ENCODE data around the gene NBPF1.
"Not testable (repeated sequence)": the region's sequence is repeated elsewhere in the genome, so short reads cannot be mapped to it uniquely, and the experiment has no call there.

NBPF1 gene

GRCh38 chr1:16623337-16623736 is 10.0 kb upstream of the NBPF1 start:
- H3K36me3 Mint-ChIP-seq (ENCODE audit: insufficient read depth): peaks cover 12% of the 10 kb centered on the region
- DNase-seq (ENCODE audit: low spot score in 2 of 2); H3K4me1 Mint-ChIP-seq; H3K9me3 Mint-ChIP-seq; H3K27me3 Mint-ChIP-seq; H3K4me3 Mint-ChIP-seq; H3K27ac Mint-ChIP-seq (ENCODE audit: low read depth); ATAC-seq (replicated peaks; ENCODE audit: extremely low read depth, poor library complexity, severe bottlenecking): not testable (repeated sequence)

DNA sequence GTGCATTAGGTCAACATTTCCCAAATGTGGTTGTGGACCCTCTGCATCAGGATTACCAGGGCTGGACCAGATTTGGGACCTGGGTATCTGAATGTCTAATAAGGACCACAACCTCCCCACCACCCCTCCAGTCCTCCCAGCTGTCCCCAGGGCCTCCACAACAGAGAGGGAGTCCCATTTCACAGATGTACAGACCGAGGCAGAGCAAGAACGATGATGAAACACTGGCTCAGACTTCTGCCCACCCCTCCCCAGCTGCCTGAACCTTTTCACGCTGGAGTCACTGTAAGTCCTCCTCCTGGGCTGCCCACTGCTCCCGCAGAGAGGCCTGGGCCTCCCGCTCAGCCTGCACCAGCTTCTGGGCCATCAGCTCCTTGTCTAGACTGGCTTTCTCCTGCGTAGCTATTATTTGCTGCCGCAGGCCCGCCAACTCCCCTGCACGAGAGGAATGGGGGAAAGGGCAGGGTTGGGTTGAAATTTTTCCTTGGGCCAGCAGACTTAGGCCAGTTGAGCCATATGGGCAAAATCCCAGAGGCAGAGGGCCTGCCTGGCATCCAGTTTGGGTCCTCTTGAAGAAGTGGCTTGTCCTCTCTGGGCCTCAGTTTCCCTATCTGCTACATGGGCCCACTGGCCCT is 8.4 kb upstream of the NBPF1 start:
- H3K27ac Mint-ChIP-seq (ENCODE audit: low read depth); H3K36me3 Mint-ChIP-seq (ENCODE audit: insufficient read depth); H3K4me1 Mint-ChIP-seq; H3K4me3 Mint-ChIP-seq; DNase-seq (ENCODE audit: low spot score in 2 of 2); H3K27me3 Mint-ChIP-seq; ATAC-seq (replicated peaks; ENCODE audit: extremely low read depth, poor library complexity, severe bottlenecking); H3K9me3 Mint-ChIP-seq: not testable (repeated sequence)

DNA sequence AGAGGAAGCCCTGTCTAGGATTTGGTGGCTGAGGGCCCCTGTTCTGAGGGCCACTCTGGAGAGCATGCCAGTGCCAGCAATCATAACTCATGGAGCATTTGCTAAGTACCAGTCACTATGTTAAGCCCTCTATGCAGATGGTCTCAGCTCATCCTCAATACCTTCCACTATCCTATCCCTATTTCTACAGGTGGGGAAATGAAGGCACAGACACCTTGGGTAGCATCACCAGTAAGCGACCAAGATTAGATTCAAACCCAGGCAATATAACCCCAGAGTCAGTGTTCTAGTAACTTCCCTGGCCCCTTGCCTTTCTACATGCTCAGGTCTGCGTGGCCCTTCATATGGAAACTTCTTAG is 7.9 kb upstream of the NBPF1 start:
- Mint-ChIP-seq H3K4me3 (no peak overlapping the region), H3K9me3 (no peaks in the 10 kb centered on the region), H3K27me3 (no peaks in the 10 kb centered on the region), H3K36me3 (ENCODE audit: insufficient read depth) (peaks cover 5% of the 10 kb centered on the region), H3K27ac (ENCODE audit: low read depth) (no peak overlapping the region), H3K4me1 (peaks cover 6% of the 10 kb centered on the region)
- ATAC-seq (replicated peaks; ENCODE audit: extremely low read depth, poor library complexity, severe bottlenecking) (no peak), DNase-seq (ENCODE audit: low spot score in 2 of 2) (no peak)

- H3K9me3 Mint-ChIP-seq; H3K4me3 Mint-ChIP-seq; H3K36me3 Mint-ChIP-seq (ENCODE audit: insufficient read depth); ATAC-seq (replicated peaks; ENCODE audit: extremely low read depth, poor library complexity, severe bottlenecking); H3K27ac Mint-ChIP-seq (ENCODE audit: low read depth); H3K4me1 Mint-ChIP-seq; H3K27me3 Mint-ChIP-seq: not testable (repeated sequence)
- peak in 1 of 2 donors; percentile 32 for DNase-seq (ENCODE audit: low spot score in 2 of 2)
These were observed 6.6 kb upstream of the NBPF1 start for GRCh38 chr1:16619803-16620501.

DNA sequence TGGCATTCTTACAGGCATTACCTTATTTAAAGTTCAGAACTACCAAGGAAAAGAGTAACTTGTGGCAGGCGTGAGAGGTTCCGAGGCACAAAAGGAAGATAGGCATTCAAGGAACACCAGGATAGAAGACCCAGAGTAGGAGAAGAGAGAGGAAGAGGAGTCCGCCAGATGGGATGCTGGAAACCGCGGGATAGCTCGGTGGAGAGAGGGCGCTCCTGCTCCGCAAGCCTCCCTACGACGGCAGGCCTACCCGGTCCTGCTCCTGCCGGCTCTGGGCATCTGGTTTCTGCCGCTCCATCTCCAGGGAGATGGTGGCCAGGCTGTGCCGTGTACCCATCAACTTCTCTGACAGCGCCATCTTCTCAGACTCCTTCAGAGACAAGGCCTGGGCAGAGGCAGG is 5.4 kb upstream of the NBPF1 start:
- no peak overlapping the region for H3K4me3 Mint-ChIP-seq
- H3K27ac Mint-ChIP-seq (ENCODE audit: low read depth): no peak overlapping the region
- no peaks in the 10 kb centered on the region for H3K36me3 Mint-ChIP-seq (ENCODE audit: insufficient read depth)
- no peaks in the 10 kb centered on the region for H3K4me1 Mint-ChIP-seq
- DNase-seq (ENCODE audit: low spot score in 2 of 2) (peak in 1 of 2 donors; percentile 22), ATAC-seq (replicated peaks; ENCODE audit: extremely low read depth, poor library complexity, severe bottlenecking) (no peak)
- no peaks in the 10 kb centered on the region for H3K9me3 Mint-ChIP-seq
- no peaks in the 10 kb centered on the region for H3K27me3 Mint-ChIP-seq

DNA sequence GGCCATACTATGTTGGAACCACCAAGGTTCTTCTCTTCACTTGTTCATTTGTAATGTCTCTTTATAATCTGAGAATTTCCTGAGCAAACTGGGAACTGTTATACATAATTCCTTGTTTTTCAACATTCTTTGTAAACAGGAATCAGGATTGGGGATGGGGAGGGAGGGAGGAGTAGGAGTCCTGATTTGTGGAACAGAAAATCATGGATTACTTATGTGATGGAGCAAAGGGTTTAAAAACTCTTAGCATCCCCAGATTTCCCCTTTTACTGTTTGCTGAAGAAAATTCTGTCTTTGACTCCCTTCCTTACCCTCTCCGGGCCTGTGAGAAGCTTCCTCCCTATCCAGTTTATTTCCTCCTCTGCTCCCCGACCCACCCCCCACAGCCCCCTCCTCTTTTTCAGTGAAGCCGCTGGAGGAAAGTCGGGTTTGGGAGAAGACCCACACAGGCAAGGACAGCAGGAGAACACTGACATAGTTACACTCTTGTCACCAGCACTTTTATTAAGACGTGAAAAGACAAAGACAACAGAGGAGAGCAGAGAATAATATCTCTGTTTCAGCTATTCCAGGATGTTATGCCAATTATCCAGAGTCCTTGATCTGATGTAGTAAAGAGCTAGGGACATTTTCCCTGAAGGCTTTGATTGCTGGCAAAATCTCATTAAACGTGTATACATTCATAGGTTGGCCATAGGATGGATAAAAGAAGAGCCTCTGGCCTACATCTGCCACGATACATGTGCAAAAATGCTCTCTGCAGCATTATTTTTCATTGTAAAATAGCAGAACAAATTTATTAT is 4.6 kb upstream of the NBPF1 start:
- no peak for DNase-seq (ENCODE audit: low spot score in 2 of 2)
- no peaks in the 10 kb centered on the region for H3K27me3 Mint-ChIP-seq
- H3K9me3 Mint-ChIP-seq: no peaks in the 10 kb centered on the region
- H3K4me1 Mint-ChIP-seq: no peaks in the 10 kb centered on the region
- no peak overlapping the region for H3K4me3 Mint-ChIP-seq
- no peak for ATAC-seq (replicated peaks; ENCODE audit: extremely low read depth, poor library complexity, severe bottlenecking)
- no peaks in the 10 kb centered on the region for H3K36me3 Mint-ChIP-seq (ENCODE audit: insufficient read depth)
- H3K27ac Mint-ChIP-seq (ENCODE audit: low read depth): no peak overlapping the region

- no peaks in the 10 kb centered on the region for H3K36me3 Mint-ChIP-seq (ENCODE audit: insufficient read depth)
- no peaks in the 10 kb centered on the region for H3K27me3 Mint-ChIP-seq
- no peaks in the 10 kb centered on the region for H3K9me3 Mint-ChIP-seq
- H3K4me3 Mint-ChIP-seq: no peak overlapping the region
- no peaks in the 10 kb centered on the region for H3K4me1 Mint-ChIP-seq
- DNase-seq (ENCODE audit: low spot score in 2 of 2) (no peak), ATAC-seq (replicated peaks; ENCODE audit: extremely low read depth, poor library complexity, severe bottlenecking) (no peak)
- H3K27ac Mint-ChIP-seq (ENCODE audit: low read depth): no peak overlapping the region
These were observed 3.8 kb upstream of the NBPF1 start for GRCh38 chr1:16617114-16617631.

- H3K9me3 Mint-ChIP-seq: no peaks in the 10 kb centered on the region
- H3K27ac Mint-ChIP-seq (ENCODE audit: low read depth): no peak overlapping the region
- DNase-seq (ENCODE audit: low spot score in 2 of 2) (no peak), ATAC-seq (replicated peaks; ENCODE audit: extremely low read depth, poor library complexity, severe bottlenecking) (no peak)
- H3K36me3 Mint-ChIP-seq (ENCODE audit: insufficient read depth): no peaks in the 10 kb centered on the region
- no peaks in the 10 kb centered on the region for H3K27me3 Mint-ChIP-seq
- H3K4me1 Mint-ChIP-seq: no peaks in the 10 kb centered on the region
- H3K4me3 Mint-ChIP-seq: no peak overlapping the region
These were observed 2.2 kb upstream of the NBPF1 start for GRCh38 chr1:16615253-16616252.

DNA sequence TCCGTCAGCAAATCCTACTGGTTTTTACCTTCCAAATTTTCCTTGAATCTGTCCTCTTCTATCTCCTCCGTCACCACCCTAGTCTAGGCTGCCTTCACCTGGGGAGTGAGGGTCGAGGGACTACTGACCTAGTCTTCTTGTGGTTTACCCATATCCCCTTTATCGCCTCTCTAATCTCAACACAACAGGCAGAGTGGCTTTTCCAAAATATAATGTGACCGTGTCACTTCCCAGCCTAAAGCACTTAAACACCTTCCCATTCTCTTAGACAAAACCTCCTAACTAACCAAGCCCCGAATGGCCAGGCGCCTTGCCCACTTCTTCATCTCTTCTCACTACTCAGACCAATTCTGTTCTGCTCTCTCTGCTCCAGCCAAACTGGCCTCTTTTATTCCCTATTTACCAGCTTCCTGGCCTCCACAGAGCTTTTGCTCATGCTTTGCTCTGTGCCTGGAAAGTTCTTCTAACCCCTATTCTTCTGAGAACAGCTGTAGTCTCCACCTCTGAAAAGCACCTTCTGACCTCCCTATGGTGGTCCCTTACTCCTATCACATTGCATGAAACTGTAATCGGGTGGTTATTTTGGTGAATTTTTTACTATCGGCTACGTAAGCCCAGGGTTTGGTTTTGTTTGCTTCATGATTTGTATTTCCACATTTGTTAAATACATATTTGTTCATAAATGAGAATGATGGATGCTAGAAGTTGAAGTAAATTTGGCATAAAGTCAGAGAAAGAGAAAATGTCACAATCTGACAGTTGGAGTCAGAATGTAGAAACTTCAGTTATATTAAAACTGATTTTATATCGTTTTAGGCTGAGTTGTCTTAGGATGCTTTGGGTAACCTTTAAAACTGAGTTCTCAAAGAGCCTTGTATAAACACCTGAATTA is 1.2 kb upstream of the NBPF1 start:
- ATAC-seq (replicated peaks; ENCODE audit: extremely low read depth, poor library complexity, severe bottlenecking) (no peak), DNase-seq (ENCODE audit: low spot score in 2 of 2) (no peak)
- no peaks in the 10 kb centered on the region for H3K4me1 Mint-ChIP-seq
- no peak overlapping the region for H3K4me3 Mint-ChIP-seq
- no peaks in the 10 kb centered on the region for H3K27me3 Mint-ChIP-seq
- H3K9me3 Mint-ChIP-seq: no peaks in the 10 kb centered on the region
- H3K36me3 Mint-ChIP-seq (ENCODE audit: insufficient read depth): no peaks in the 10 kb centered on the region
- H3K27ac Mint-ChIP-seq (ENCODE audit: low read depth): no peak overlapping the region

DNA sequence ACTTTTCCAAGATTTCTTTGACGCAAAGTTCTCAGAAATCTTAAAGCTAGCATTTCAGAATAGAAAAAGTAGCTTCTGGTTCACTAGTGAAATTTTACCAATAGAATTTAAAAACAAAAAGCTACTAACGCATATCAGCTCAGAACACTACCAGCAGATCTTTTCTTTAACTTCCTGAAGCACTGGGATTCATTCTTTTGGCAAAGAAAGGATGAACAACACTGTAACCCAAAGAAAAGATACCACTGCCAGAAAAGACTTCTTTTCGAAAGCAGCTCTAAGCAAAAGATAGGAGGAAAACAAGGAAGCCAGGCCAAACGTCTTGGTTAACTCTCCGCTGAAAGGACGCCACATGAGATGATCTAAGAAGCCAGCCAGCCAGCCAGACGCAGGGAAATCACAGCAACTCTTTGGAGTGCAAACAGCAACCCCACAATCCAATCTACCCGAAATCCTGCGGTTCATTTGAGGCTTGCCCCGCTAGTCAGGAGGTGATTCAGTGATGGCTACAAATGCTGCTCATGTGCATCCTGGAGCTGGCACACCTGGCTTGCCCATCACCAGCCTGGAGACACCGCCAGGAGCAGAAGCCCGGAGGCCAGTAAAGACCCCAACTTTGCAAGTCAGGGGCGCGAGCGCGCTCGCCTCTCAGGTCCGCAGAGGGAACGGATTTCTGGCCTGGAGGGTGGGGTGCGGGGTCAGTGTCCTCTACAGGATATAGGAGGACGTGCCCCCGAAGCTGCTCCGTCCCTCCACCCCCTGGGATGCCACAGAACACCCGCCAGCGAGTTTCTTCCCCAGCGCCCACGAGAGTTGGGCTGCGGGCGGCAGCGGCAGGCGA is 812 bp downstream of the NBPF1 start:
- Mint-ChIP-seq H3K36me3 (ENCODE audit: insufficient read depth) (no peaks in the 10 kb centered on the region), H3K27me3 (no peaks in the 10 kb centered on the region), H3K27ac (ENCODE audit: low read depth) (no peak overlapping the region), H3K4me3 (no peak overlapping the region), H3K9me3 (no peaks in the 10 kb centered on the region), H3K4me1 (no peaks in the 10 kb centered on the region)
- DNase-seq (ENCODE audit: low spot score in 2 of 2) (no peak), ATAC-seq (replicated peaks; ENCODE audit: extremely low read depth, poor library complexity, severe bottlenecking) (peak; percentile 8)

- H3K4me1 Mint-ChIP-seq; H3K9me3 Mint-ChIP-seq; H3K27ac Mint-ChIP-seq (ENCODE audit: low read depth); H3K4me3 Mint-ChIP-seq; H3K27me3 Mint-ChIP-seq; H3K36me3 Mint-ChIP-seq (ENCODE audit: insufficient read depth); ATAC-seq (replicated peaks; ENCODE audit: extremely low read depth, poor library complexity, severe bottlenecking); DNase-seq (ENCODE audit: low spot score in 2 of 2): not testable (repeated sequence)
These were observed 1.4 kb downstream of the NBPF1 start for GRCh38 chr1:16611981-16612331.
